GM18861 (cell line): ENCODE results near the gene AP1M2.
A peak's percentile ranks its signal among the peaks of the same experiment; 100 is the strongest.
"Not testable (repeated sequence)": the region's sequence is repeated elsewhere in the genome, so short reads cannot be mapped to it uniquely, and the experiment has no call there.

Experiments
- ATAC-seq: cut with Tn5 transposase; IDR thresholded peaks from one replicate; pipeline ENCODE4 v1.9.1; 2021; ENCODE audit not compliant: unreplicated experiment

The AP1M2 gene

DNA sequence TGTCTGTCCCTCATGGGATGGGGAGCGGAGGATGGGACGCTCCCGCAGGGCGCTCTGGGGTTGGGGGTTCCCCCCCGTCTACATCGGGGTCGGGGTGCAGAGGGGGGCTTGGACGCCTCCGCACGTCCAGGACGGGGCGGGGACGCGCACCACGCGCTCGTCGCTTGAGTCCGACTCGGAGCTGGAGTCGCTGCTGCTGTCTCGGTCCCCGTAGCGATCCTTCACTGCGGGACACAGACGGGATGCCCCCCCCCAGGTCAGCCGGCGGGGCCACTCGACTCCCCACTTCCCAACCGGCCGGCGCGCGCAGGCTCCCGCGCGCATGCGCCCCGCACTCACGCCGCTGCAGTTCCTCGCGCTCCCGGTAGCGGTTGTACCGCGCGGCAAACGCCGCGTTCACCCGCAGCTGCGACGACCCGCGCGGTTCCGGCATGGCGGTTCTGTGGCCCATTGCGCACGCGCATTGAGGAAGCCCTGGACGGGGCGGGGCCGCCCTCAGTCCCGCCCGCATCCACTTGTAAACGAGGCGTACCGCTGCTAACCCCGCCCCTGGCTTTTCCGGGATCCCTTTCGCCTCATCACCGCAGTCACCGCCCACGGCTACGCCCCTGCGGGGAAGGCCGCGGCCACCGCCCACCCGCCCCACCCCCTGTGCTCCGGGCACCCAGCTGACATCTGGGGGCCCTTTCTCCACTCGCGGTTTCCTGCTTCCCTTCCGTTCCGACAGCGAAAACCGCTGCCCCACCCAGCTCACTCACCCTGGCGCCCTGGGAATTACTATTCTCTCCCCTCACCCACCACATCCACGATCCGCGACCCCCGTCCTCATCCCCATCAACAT, 21.3 kb downstream of the AP1M2 start, which contains the start of gene KRI1:
Gene KRI1 (minus strand): TSS at position 444 of the 841 bp plus-strand sequence. CDS start 11 bp downstream, at position 433.
- ATAC-seq = peak; percentile 32

DNA sequence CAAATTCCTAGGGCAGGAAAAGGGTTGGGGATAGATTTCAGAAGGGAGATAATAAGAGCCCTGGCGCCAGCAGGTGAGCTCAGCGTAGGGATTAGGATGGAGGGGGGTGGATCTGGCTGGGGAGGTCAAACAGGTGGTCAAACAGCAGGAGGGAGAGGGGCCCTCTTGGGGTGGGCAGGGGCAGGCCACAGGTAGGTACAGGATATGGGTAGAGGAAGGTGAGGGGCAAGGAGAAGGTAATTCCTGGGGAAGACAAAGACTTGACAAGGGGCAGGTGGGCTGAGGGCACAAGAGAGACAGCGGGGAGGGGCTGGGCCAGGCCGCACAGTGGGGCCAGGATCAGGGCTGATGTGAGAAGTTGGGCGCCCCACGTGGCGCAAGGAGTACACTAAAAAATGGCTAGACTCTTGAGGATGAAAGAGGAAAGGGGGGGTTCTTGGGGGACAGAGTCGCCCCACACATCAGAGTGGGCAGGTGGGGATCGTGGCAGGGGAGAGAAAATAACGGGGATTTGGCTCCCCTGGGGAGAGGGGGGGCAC, 22.0 kb downstream of the AP1M2 start:
- ATAC-seq = no peak

DNA sequence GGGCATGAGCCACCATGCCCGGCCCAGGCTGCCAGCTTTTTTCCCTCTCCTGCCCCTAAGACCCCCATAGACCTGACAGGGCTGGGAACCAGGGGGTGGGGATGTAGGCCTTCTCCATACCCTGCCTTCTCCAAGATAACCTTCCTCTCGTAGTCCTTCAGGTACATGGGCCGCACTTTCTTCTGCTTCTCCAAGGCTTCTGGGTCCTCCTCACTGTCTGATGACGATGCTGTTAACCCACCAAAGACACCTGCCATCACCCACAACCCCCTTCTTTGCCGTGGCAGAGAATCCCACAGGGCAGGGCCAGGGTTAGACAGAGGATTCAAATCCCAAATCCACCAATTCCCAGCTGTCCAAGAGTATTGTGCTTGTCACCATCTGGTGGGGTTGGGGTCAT, 24.5 kb downstream of the AP1M2 start:
- ATAC-seq = no peak

DNA sequence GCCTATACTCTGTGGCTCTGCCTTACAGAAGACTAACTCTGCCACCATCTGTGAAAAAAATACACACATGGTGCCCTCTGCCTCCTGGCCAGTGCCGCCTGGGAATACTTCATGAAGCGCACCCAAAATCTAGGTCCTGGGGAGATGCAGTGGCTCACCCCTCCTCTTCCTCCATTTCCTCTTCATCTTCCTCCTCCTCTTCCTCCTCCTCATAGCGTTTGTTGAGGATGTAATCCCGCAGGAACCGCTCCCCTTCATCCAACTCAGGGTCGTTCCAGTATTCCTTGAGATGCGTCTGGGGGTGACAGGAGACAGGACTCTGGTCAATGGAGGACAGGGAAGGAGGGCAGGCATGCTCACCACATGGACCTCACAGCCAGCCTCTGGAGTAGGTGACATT, 27.0 kb downstream of the AP1M2 start:
- ATAC-seq = no peak

DNA sequence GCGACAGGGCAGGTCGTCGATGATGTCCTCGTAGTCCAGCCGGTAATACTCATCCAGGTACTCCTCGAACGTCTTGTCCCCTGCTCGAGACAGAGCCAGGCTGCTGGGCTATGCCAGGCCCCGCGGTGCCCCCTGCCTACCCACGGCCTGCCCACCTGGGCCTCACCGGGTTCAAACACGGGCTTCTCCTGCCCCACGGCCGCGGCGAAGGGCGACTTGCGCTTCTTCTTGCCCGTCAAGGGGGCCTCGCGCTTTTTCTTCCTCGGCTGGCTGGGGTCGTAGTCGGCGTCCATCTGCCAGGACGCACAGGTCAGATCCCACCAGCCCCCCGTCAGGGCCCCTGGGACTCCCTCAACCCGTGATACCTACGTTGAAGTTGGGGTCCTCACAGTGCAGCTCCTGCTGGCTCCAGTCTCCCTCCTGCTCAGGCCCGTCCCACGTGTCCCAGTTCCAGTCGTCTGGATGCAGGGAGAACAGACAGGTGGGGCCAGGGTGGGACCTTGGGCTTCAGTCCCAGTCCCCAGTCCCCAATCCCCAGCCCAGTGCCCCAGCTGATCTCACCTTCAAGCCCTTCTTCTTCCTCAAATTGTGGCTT, 29.4 kb downstream of the AP1M2 start:
- no peak for ATAC-seq

DNA sequence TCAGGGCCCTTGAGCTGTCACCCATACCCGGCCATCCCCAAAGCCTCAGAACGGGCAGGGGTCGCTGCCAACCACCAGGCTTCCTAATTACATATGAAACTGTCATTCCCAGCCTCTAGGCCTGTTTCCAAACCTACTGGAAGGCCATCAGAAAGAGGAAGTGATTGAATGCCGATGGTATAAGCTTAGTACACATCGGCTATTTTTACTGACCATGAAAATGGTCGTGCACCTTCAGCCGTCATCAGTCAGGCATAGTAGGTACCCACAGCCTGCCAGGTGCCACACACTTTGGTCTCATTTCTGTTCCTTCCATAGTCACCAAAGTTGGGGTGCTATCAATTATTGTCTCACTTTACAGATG, 31.5 kb downstream of the AP1M2 start:
- no peak for ATAC-seq

DNA sequence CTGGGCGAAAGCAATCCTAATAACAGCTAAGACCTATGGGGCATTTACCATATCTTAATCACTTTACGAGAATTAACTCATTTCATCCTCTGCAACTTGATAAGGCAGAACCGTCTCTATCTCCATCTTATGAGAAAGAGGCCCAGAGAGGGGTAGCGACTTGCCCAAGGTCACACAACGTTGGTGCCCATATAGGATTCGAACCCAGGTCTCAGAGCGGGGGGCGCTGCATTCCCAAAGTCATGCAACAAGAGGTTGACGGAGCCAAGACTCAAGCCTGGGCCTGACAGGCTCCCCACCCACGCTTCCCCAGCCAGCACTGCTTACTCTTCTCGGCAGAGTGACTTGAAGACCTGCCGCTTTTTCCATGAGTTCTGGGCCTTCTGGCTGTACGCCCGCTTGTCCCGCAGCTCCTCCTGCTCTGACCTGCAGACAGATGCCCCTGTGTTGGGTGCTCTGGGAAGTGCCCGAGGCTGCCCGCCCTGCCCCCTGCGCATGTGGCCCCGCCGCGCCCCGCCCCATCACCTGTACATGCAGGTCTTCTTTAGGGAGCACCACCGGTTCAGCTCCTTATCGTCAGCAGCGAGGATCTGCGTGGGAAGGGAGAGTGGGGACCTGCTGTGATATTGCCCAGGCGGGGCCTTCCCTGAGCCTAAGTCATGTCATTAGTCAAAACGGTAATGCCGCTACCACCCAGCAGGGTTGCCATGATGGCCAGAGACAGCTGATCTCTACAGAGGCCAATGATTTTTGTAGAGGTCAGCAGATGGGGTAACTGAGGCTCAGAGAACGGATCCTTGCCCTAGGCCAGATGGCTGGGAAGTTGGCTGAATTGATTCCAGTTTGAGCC, 32.1 kb downstream of the AP1M2 start:
- no peak for ATAC-seq

DNA sequence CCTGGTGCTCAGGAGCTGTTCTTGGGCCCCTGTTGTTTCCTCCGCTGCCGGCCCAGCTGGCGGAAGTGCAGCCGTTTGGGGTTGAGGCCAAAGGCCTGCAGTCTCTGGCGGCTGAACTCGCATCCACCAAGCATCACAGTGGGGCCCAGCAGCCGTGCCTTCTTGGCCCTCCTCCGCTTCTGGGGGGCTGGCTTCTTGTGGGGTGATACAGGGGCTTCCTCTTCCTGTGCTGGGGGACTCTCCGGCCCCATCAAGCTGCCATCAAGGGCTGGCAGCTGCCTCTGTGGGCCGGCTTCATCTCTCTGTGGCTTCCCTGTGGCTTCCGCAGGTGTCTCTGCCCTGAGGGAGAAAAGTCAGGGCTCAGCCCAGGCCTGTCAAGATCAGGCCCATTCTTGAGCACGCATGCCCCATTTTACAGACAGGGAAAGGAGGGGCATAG, 33.1 kb downstream of the AP1M2 start:
- no peak for ATAC-seq

DNA sequence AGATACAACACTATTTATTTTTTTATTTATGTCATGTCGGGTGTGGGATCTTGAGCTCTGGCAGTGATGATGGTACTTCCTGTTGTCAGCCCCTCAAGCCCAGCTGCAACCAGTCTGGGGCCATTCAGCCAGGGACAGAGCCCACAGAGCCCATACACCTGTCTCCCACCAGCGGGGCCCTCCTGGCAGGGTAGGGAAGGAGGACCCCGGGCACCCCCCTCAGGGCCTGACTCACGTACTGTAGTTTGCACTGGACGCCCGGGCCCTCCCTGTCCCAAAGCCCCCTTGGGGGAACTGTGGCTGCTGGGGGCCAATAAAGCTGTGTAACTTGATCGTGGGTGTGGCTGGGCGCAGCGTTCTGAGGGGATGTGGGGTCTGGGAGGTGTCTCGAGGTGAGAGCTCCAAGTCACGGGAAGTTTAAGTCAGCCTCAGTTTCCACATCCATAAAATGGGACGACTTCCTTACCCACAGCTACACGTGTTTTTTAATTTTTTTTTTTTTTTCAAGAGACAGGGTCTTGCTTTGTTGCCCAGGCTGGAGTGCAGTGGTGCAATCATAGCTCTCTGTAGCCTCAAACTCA, 33.9 kb downstream of the AP1M2 start:
- ATAC-seq = no peak

DNA sequence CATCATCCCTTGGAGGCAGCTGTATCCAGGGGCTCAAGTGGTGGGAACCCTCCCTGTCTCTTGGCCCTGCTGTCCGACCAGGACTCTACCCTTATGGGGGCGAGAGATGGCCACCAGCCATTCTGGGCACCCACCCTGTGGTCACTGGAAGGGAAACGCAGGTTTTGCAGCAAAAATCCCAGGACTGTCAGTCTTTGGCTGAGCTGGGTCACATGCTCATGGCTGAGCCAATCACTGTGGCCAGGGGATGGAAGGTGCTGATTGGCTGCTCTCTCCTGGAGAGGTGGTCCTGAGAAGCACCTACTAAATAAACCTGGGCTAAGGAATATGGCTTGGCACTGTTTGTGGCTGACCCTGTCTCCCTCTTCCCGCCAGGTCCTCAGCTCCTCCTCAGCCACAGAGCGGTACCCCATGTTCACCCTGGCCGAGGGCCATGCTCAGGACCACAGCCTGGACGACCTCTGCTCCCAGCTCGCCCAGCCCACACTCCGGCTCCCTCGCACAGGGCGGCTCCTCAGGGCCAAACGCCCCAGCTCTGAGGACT, 34.5 kb downstream of the AP1M2 start:
- no peak for ATAC-seq

DNA sequence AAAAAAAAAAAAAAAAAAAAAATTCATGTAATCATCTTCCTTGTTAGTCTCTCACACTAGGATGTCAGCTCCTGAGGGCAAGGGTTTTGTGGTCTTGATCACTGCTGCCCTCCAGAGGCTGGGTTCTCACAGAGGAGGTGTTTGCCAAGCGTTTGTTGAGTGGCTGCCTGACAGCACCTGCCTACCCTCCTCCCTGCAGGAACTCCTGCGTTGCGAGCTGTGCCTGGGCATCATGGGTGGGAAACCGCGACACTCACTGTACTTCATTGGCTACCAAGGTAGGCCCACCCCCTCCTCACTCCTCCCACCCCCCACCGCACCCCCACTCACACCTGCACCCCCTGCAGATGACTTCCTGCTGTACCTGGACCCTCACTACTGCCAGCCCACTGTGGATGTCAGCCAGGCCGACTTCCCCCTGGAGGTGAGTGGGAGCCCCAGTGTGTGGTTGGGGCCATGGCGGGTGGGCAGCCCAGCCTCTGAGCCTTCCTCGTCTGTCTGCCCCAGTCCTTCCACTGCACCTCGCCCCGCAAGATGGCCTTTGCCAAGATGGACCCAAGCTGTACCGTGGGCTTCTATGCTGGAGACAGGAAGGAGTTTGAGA, 35.3 kb downstream of the AP1M2 start:
- no peak for ATAC-seq

DNA sequence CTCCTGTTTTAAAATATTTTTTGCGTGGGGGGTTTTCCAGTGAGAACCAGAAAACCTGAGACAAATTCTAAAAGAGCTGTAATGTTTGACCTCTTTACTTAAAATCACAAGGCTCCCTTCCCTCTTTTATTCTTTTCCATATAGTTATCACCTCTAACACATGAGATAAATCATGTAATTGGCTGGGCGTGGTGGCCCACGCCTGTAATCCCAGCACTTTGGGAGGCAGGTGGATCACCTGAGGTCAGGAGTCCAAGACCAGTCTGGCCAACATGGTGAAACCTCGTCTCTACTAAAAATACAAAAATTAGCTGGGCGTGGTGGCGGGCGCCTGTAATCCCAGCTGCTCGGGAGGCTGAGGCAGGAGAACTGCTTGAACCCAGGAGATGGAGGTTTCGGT, 36.1 kb downstream of the AP1M2 start:
- not testable (repeated sequence) for ATAC-seq

DNA sequence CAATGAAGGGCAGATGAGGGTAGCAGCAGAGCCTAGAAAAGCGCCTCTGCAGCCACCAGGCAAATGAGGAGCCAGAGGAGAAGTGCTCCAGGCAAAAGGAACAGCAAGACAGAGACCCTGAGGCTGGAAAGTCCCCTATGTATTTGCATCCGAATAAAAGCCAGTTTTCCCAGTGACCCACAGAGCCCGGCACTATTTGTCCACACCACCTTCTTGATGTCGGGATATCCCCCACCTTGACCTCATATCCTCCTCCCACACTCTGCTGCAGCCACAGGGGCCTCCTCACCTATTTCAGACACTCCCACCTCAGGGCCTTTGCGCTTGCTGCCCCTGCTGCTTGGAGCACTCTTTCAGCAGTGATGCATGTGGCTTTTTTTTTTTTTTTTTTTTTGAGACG, 36.8 kb downstream of the AP1M2 start:
- ATAC-seq = no peak

DNA sequence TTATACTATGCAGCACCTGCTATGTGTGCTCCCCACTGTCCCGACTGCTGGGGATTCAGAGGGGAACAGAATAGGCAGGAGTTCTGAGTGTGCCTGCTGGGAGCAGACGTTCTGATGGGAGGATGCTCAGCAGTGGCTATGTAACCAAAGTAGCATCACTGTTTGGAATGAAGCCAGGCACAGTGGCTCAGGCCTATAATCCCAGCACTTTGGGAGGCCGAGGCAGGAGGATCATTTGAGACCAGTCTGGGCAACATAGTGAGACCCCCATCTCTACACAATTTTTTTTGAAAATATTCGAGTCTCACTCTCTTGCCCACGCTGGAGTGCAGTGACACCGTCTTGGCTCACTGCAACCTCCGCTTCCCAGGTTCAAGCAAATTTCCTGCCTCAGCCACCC, 37.4 kb downstream of the AP1M2 start:
- no peak for ATAC-seq

DNA sequence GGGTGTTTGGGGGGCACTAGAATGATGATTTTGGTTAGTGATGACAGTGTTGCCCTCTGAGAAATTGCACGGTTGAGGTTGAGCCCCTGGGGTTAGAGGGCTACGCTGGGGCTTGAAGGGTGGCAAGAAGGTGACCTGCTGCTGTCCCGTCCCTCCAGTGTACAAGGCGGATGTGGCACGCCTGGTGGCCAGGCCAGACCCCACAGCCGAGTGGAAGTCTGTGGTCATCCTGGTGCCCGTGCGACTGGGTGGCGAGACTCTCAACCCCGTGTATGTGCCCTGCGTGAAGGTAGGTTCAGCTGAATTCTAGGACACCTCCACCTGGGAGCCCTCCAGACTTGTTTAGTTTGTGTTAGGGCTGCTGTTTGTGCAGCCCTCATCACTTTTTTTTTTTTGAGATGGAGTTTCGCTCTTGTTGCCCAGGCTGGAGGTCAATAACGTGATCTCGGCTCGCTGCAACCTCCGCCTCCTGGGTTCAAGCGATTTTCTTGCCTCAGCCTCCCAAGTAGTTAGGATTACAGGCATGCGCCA, 38.3 kb downstream of the AP1M2 start:
- no peak for ATAC-seq

DNA sequence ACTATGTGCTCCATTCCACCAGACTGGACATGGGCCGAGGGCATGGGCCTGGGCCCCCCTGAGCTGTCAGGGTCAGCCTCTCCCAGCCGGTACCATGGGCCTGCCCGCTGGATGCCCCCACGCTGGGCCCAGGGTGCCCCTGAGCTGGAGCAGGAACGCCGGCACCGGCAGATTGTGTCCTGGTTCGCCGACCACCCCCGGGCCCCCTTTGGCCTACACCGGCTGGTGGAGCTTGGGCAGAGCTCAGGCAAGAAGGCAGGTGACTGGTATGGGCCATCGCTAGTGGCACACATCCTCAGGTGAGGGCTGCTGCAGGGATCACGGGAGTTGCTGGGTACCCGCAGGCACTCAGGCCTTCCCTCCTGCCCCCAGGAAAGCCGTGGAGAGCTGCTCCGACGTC, 40.3 kb downstream of the AP1M2 start:
- ATAC-seq = no peak

DNA sequence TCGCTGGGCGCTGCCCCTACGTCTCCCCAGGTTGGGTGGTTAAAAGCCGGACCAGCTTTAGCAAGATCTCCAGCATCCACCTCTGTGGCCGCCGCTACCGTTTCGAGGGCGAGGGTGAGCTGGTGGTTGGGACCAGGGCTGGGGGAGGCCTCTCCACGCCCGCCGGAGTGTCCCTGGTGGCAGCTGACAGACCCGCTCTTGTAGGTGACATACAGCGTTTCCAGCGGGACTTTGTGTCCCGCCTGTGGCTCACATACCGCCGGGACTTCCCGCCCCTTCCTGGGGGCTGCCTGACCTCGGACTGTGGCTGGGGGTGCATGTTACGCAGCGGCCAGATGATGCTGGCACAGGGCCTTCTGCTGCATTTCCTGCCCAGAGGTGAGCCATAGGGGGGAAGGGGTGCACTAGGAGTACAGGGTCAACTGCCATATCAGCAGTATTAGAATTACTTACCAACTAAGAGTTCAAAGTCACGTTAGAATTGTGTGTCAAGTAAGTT, 42.3 kb downstream of the AP1M2 start:
- ATAC-seq = no peak

DNA sequence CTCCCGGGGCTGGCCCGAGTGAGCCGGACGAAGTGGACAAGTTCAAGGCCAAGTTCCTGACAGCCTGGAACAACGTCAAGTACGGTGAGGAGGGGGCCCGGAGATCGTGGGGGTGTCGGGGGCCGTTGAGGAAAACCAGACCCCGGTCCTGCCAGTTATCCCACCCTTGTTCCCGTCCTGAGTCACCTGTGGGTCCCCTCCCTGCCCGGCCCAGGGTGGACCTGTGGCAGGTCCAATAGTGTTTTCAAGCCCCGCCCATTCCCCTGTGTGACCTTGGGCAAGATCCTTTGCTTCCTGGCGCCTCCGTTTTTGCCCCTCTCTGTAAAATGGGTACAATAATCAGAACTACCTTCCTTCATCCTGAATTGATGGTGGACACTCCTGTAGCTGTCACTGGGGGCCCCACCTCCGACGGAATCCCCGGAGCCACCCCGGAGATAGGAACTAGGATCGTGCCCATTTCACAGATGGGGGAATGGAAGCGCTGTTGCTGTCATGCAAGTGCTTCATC, 42.8 kb downstream of the AP1M2 start:
- no peak for ATAC-seq

DNA sequence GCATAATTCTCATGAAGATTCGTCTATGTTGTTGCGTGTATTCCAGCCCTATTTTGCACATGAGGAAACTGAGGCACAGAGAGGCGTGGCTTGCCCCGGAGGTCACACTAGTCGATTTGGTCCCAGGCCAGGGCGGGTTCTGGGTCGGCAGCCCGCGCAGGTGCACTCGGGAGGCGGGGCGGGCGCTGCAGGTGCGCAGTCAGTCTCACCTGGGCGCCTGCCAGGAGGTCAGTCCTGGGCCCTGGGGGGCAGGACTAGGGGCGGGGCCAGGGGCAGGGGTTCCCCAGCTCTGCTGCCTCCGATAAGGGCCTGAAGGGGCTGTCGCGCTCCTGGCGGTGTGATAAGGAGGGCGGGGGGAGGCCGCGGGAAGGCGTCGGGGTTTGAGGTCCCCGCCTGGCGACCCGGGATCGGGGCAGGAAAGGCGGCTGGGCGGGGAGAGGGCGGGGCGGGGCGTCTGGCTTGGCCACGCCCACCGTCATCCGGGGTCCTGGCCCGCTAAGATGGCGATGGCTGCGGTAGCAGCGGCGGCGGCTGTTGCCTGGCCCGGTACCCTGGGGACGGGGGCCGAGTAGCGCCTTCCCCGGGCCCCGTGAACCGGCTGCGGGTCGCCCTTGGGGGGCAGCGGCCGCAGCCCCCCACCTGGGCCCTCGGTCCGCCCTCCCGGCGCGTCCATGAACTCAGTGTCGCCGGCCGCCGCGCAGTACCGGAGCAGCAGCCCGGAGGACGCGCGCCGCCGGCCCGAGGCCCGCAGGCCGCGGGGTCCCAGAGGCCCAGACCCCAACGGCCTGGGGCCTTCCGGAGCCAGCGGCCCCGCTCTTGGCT, 43.5 kb downstream of the AP1M2 start, which contains the start of gene ATG4D:
Gene ATG4D (plus strand): TSS at position 485 of the 822 bp plus-strand sequence. CDS start 187 bp downstream, at position 672.
- ATAC-seq = peak; percentile 50
